Germinal center (tissue), 1 donor: ENCODE data around the gene KCNQ1.

Experiments used
- DNase-seq: peaks from one replicate; pipeline ENCODE4 v3.0.0; 2012; ENCODE audit warnings: mixed read lengths, low spot score

Gene KCNQ1

GRCh38 chr11:2808850-2809846 is 364.3 kb downstream of the KCNQ1 start:
- no peak for DNase-seq

GRCh38 chr11:2809854-2810253 is 365.0 kb downstream of the KCNQ1 start:
- no peak for DNase-seq

GRCh38 chr11:2810411-2811205 is 365.8 kb downstream of the KCNQ1 start:
- no peak for DNase-seq

GRCh38 chr11:2811206-2812091 is 366.6 kb downstream of the KCNQ1 start:
- DNase-seq, result no peak

- no peak for DNase-seq
Measured at GRCh38 chr11:2812371-2812991, 367.7 kb downstream of the KCNQ1 start.

GRCh38 chr11:2813141-2813908 is 368.5 kb downstream of the KCNQ1 start:
- DNase-seq, result no peak

GRCh38 chr11:2813968-2814367 is 369.2 kb downstream of the KCNQ1 start:
- DNase-seq, result no peak

GRCh38 chr11:2814751-2815150 is 369.9 kb downstream of the KCNQ1 start:
- DNase-seq, result no peak

- DNase-seq, result no peak
Measured at GRCh38 chr11:2815762-2816496, 371.1 kb downstream of the KCNQ1 start.

GRCh38 chr11:2816523-2816922 is 371.7 kb downstream of the KCNQ1 start:
- no peak for DNase-seq

GRCh38 chr11:2816941-2817421 is 372.2 kb downstream of the KCNQ1 start:
- no peak for DNase-seq

- no peak for DNase-seq
Measured at GRCh38 chr11:2817431-2817830, 372.6 kb downstream of the KCNQ1 start.

GRCh38 chr11:2818021-2818420 is 373.2 kb downstream of the KCNQ1 start:
- no peak for DNase-seq

- DNase-seq, result no peak
Measured at GRCh38 chr11:2818503-2818902, 373.7 kb downstream of the KCNQ1 start.

- no peak for DNase-seq
Measured at GRCh38 chr11:2819316-2819715, 374.5 kb downstream of the KCNQ1 start.

- DNase-seq, result no peak
Measured at GRCh38 chr11:2820976-2821375, 376.2 kb downstream of the KCNQ1 start.

- DNase-seq, result no peak
Measured at GRCh38 chr11:2821891-2822290, 377.1 kb downstream of the KCNQ1 start.

GRCh38 chr11:2824851-2825250 is 380.0 kb downstream of the KCNQ1 start:
- no peak for DNase-seq

GRCh38 chr11:2825261-2825888 is 380.6 kb downstream of the KCNQ1 start:
- no peak for DNase-seq
